OCI-LY7 (cell line): Measurements from ENCODE around the gene ADAMTSL2. TPM values are rescaled to one million over a fixed set of nuclear protein-coding genes. Genes with fewer than 3 reads are reported as not detected.

ENCODE experiments used
- BruUV-seq: library from RNA; stranded (reverse); fragments of 400-500 nt; replicated peaks from 2 replicates; lab custom pipeline; 2021; lab: Mats Ljungman, UMichigan
- CTCF ChIA-PET: fragments of 300-600 bp; sonication (Branson Sonifier 250); formaldehyde crosslinking; loops from one replicate; lab custom pipeline; 2022; ENCODE audit warnings: antibody characterized with exemption; ENCODE audit not compliant: unreplicated experiment; lab: Charles Lee
- POLR2A ChIA-PET: fragments of 300-600 bp; sonication (Branson Sonifier 250); formaldehyde crosslinking; loops from one replicate; lab custom pipeline; 2022; ENCODE audit warnings: antibody characterized with exemption; lab: Charles Lee
- DNase-seq: peaks from one replicate; pipeline ENCODE4 v3.0.0-alpha.2; 2015; ENCODE audit warnings: low spot score
- H2AFZ ChIP-seq: fragments of 200-600 bp; sonication (generic), shearing (Covaris generic); 2 replicates; pipeline ENCODE4 v1.6.1; 2014; ENCODE audit warnings: mild to moderate bottlenecking, antibody characterized with exemption, low read length, moderate library complexity
- H3K27ac ChIP-seq: fragments of 200-600 bp; sonication (generic); 2 replicates; pipeline ENCODE4 v1.5.1; 2014; ENCODE audit warnings: mixed run types, low read depth, mild to moderate bottlenecking, moderate library complexity, low read length, inconsistent platforms; ENCODE audit not compliant: poor library complexity, severe bottlenecking
- H3K36me3 ChIP-seq: fragments of 200-600 bp; sonication (generic); 2 replicates; pipeline ENCODE4 v1.6.1; 2014; ENCODE audit warnings: mild to moderate bottlenecking, antibody characterized with exemption, low read length, moderate library complexity, mixed read lengths; ENCODE audit not compliant: insufficient read depth
- H3K4me1 ChIP-seq: fragments of 200-600 bp; sonication (generic); 2 replicates; pipeline ENCODE4 v1.5.1; 2014; ENCODE audit warnings: mild to moderate bottlenecking, low read length; ENCODE audit not compliant: insufficient read depth, poor library complexity, severe bottlenecking
- H3K4me2 ChIP-seq: fragments of 200-600 bp; sonication (generic); 2 replicates; pipeline ENCODE4 v1.6.1; 2014; ENCODE audit warnings: mild to moderate bottlenecking, low read length
- H3K4me3 ChIP-seq: fragments of 200-600 bp; sonication (generic); 2 replicates; pipeline ENCODE4 v1.5.1; 2014; ENCODE audit warnings: mild to moderate bottlenecking, low read depth, low read length; ENCODE audit not compliant: poor library complexity, severe bottlenecking
- H3K79me2 ChIP-seq: fragments of 200-600 bp; sonication (generic); 2 replicates; pipeline ENCODE4 v1.6.1; 2016; ENCODE audit warnings: low read depth, mild to moderate bottlenecking, low read length, moderate library complexity, mixed read lengths; ENCODE audit not compliant: insufficient read depth
- H3K9me2 ChIP-seq: fragments of 200-600 bp; sonication (generic); 2 replicates; pipeline ENCODE4 v1.6.1; 2016; ENCODE audit warnings: mild to moderate bottlenecking, low read length, mixed read lengths; ENCODE audit not compliant: insufficient read depth
- H3K9me3 ChIP-seq: fragments of 200-600 bp; sonication (generic); 2 replicates; pipeline ENCODE4 v1.6.1; 2014; ENCODE audit warnings: mild to moderate bottlenecking, mixed run types, low read length, mixed read lengths
- H4K20me1 ChIP-seq: fragments of 200-600 bp; sonication (generic); 2 replicates; pipeline ENCODE4 v1.6.1; 2014; ENCODE audit warnings: mild to moderate bottlenecking, antibody characterized with exemption, low read length, moderate library complexity, mixed read lengths; ENCODE audit not compliant: insufficient read depth
- EZH2phosphoT487 ChIP-seq: fragments of 200-600 bp; sonication (generic); IDR thresholded peaks from 2 replicates; pipeline ENCODE4 v1.6.1; 2018; ENCODE audit warnings: low read depth, borderline replicate concordance, mild to moderate bottlenecking, mixed run types, antibody characterized with exemption, low read length, moderate library complexity, mixed read lengths
- intact Hi-C: fragments of 100-400 bp; cut with micrococcal nuclease; formaldehyde crosslinking; loops from one replicate; pipeline ENCODE4 v1.10.0; 2022; ENCODE audit not compliant: unreplicated experiment
- total RNA-seq, 2 experiments: library from RNA; depleted of rRNA in 1 of 2; stranded (reverse); fragments of >200 nt in 1 of 2; shearing (Covaris generic) in 1 of 2; gene quantifications; 2 replicates each; pipeline ENCODE4 v1.2.3, GENCODE V29; 2014 to 2022
- TF ChIP-seq, protein P1 (sequence below): fragments of 200-600 bp; sonication (generic); conservative IDR thresholded peaks from 2 replicates; pipeline ENCODE4 v1.5.1; 2014; ENCODE audit warnings: mild to moderate bottlenecking, antibody characterized with exemption, low read length, moderate library complexity, mixed read lengths

ADAMTSL2 gene
- total RNA-seq, 2 experiments from 2014 or later: 0.88 TPM; not detected in 1

DNA sequence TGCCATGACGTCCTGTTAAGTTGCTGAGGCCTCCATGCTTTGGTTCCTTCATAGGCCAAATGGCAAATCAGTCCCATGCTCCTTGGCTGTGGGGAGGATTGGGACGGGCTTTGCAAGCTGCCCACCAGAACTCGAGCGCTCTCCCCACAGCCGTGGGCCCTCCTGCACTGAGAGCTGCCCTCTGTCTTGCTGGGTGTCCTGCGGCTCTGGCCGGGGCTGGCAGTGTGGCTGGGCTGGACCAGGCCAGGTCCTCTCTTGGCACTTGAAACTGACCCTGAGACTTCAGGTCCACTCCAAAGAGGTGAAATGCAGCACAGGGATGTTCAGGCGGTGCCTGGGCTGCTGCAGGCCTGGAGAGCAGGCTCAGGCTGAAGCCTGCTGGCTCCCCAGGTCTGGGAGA lies 16.8 kb upstream of the ADAMTSL2 start:
- intact Hi-C loops: no loop called here
- no TSS peak for BruUV-seq
- Histone ChIP-seq H3K36me3 (no peaks in the 10 kb centered on the region), H3K79me2 (no peaks in the 10 kb centered on the region), H2AFZ (no peak overlapping the region), H3K4me3 (no peak overlapping the region), H3K4me1 (no peaks in the 10 kb centered on the region), H3K27ac (no peak overlapping the region), H4K20me1 (no peaks in the 10 kb centered on the region), H3K9me2 (no peaks in the 10 kb centered on the region), H3K9me3 (no peaks in the 10 kb centered on the region), H3K4me2 (no peak overlapping the region)
- TF ChIP-seq, protein P1, sequence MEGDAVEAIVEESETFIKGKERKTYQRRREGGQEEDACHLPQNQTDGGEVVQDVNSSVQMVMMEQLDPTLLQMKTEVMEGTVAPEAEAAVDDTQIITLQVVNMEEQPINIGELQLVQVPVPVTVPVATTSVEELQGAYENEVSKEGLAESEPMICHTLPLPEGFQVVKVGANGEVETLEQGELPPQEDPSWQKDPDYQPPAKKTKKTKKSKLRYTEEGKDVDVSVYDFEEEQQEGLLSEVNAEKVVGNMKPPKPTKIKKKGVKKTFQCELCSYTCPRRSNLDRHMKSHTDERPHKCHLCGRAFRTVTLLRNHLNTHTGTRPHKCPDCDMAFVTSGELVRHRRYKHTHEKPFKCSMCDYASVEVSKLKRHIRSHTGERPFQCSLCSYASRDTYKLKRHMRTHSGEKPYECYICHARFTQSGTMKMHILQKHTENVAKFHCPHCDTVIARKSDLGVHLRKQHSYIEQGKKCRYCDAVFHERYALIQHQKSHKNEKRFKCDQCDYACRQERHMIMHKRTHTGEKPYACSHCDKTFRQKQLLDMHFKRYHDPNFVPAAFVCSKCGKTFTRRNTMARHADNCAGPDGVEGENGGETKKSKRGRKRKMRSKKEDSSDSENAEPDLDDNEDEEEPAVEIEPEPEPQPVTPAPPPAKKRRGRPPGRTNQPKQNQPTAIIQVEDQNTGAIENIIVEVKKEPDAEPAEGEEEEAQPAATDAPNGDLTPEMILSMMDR: no peak
- TF ChIP-seq EZH2phosphoT487: no peak
- POLR2A ChIA-PET: no interaction called here
- no peak for DNase-seq
- CTCF ChIA-PET: no interaction called here

DNA sequence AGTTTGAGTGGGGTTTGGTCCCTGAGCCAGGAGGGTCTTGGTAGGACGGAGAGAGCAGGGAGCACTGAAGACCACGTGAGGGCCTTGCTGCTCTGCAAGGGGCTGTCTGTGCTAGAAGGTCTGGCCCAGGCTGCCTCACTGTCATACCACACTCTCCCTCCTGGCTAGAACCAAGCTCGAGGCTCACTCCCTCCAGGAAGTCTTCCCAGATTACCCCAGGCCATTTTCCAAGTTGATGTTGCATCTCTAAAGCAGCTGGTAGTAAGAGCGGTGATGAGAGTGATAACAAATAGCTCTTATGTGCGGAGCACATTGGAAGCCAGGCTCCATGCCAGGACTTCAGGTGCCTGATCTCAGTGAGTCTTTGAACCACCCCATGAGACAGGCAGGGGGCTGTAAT lies 16.3 kb upstream of the ADAMTSL2 start:
- no peaks in the 10 kb centered on the region for H4K20me1 ChIP-seq
- H3K9me2 ChIP-seq: no peaks in the 10 kb centered on the region
- POLR2A ChIA-PET: no interaction called here
- no peaks in the 10 kb centered on the region for H3K36me3 ChIP-seq
- no peaks in the 10 kb centered on the region for H3K79me2 ChIP-seq
- CTCF ChIA-PET: no interaction called here
- H3K27ac ChIP-seq: no peak overlapping the region
- no peaks in the 10 kb centered on the region for H3K4me1 ChIP-seq
- DNase-seq: no peak
- no peak overlapping the region for H3K4me3 ChIP-seq
- H2AFZ ChIP-seq: no peak overlapping the region
- no peaks in the 10 kb centered on the region for H3K9me3 ChIP-seq
- TF ChIP-seq EZH2phosphoT487: no peak
- TF ChIP-seq, protein P1: no peak
- intact Hi-C loops: no loop called here
- H3K4me2 ChIP-seq: no peak overlapping the region
- no TSS peak for BruUV-seq

DNA sequence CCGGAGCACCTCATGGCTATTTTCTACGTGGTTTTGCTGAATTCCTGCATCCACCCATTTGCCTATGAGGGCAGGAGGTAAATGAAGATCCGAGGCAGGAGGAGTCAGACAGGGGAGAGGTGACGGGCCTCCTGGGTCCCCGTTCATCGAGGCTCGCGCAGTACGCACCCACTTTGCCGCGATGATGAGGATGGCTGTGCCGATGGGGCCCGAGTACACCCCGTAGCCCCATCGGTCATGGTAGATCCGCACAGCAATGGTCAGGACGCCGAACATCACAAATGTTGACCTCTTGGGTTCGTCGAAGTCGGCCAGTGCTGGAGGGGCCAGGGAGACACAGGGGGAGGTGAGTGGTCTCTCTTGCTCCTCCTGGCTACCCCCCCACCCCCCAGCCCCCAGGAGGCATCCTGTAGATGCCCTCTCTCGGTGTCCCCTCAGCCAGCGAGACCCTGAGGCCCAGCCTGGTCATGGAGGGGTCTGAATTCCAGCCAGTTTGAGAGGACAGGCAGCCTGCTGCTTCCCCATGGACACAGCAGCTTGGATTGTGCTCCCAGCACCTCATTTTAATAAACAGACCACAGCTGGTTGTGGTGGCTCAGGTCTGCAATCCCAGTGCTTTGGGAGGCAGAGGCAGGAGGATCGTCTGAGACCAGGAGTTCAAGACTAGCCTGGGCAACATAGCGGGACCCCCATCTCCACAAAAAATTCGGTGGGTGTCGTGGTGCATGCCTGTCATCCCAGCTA lies 15.6 kb upstream of the ADAMTSL2 start:
- Histone ChIP-seq H3K27ac (no peak overlapping the region), H2AFZ (no peak overlapping the region), H3K4me1 (no peaks in the 10 kb centered on the region), H3K4me2 (no peak overlapping the region), H3K9me3 (no peaks in the 10 kb centered on the region), H3K79me2 (no peaks in the 10 kb centered on the region), H3K36me3 (no peaks in the 10 kb centered on the region), H3K9me2 (no peaks in the 10 kb centered on the region), H3K4me3 (no peak overlapping the region), H4K20me1 (no peaks in the 10 kb centered on the region)
- no TSS peak for BruUV-seq
- ChIA-PET POLR2A (no interaction called here), CTCF (no interaction called here)
- DNase-seq: no peak
- TF ChIP-seq, protein P1: no peak
- no peak for TF ChIP-seq EZH2phosphoT487
- intact Hi-C loops: no loop called here
